COLO668 (cell line): Measurements from ENCODE around the gene SIGLEC1.

Experiments used
- DNase-seq: peaks from one replicate; lab custom pipeline; 2025; ENCODE audit not compliant: unreplicated experiment; lab: John Stamatoyannopoulos, UW

Gene SIGLEC1

GRCh38 chr20:3744806-3745685 is 32.6 kb upstream of the SIGLEC1 start:
- DNase-seq: peak; percentile 46

DNA sequence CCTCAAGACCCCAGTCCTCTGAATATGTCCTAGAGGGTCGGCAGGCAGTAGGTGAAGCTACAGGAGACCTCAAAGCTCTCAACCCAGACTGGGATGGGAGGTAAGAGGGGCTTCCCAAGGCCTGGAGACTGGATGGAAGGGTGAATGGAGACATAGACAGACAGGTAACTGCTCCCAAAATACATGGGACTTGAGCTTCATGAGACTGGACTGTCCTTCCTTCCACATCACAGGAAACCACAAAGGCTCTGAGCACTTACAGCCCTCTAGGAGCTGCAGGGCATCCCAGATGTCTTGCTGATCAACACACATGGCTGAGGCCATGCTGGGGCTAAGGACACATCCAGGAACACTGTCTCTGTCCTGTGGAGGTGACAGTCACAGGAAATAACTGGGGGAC is 31.6 kb upstream of the SIGLEC1 start:
- DNase-seq: no peak

- no peak for DNase-seq
These were observed 30.9 kb upstream of the SIGLEC1 start for GRCh38 chr20:3743251-3743650.

- no peak for DNase-seq
These were observed 29.5 kb upstream of the SIGLEC1 start for GRCh38 chr20:3741836-3742458.

DNA sequence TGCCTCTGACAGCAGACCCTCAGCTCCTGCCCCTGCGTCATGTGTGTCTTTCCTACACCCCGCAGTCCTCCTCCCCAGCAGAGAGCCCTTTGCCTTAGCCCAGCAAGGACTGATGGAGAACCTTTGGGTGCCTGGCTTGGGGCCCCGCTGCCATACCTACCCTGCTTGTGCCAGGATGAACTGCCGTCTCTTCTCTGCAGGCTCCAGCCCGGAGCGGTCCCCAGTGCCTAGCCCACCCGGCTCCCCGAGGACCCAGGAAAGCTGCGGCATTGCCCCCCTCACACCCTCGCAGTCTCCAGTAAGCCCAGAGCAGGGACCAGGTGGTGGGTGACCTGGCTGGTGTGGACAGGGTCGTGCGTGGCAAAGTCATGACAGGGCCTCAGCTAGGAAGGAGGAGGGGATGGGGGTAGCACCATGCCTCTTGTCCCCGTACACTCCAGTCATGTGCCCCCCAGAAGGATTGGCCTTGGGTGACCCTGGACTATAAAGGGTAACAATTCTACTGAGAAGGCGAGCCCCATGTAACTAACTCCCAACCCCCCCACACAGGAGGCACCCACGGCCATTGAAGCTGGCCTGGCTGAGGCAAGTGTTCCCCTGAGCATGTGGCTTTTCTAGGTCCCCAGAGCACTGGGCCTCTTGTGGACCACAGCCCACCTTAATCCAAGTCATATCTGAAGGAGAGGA is 28.4 kb upstream of the SIGLEC1 start:
- no peak for DNase-seq

DNA sequence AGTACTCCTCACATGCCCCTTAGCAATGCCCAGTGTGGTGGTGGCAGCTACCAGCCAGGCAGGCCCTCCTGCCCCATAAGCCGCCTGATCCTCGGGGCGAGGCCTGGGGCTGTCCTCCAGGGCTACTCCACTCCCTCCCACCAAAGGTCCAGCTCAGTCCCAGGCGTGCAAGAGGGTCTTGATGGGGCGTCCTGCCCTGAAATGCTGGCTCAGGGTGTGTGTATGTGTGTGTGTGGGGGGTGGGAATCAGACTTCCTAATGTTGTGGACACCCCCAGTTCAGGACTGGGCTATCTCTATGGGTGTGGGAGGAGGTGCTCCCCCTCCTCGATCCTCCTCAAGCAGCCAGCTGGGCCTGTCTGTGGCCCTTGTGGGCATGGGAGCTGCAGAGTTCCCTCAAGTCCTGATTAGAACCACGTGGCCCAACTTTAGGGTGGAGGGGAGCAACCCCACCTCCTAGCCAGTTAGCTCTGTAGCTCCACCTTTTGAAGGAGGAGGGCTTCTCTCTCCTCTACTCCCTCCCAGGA is 27.6 kb upstream of the SIGLEC1 start:
- DNase-seq: no peak

DNA sequence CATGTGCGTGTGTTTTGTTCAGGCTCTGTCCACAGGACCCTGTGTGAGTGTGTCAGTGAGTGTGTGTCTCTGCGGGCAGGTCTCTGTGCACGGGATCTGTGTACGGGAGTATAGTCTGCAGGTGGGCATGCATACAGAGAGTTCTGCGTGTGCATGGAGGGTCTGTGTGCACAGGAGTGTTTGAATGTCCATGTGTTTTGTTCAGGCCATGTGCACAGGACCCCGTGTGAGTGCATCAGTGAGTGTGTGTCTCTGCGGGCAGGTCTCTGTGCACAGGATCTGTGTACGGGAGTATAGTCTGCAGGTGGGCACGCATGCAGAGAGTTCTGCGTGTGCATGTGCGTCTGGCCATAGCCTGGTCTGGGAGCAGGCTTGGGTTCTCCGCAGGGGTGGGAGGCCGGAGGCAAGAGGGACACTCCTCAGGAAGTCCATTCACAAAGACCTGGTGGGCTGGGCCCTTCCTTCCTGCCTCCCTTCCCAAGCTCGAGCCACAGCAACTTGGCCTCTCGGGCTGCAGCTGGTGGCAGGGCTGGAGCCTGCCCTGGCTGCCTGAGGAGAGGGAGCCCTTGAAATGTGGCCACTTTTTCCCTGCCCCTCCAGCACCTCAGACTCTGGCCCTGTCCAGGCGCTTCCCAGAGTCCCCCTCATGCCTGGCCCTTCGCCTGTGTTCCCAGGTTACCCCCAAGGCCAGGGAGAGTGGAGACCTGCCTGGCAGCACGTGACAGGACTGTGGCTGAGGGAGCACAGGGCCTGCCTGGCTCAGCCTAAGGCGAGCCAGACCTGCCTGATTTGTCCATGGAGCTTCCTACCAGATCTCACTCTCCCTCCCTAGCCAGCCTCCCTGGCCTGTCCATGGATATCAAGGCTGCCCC is 26.9 kb upstream of the SIGLEC1 start:
- no peak for DNase-seq

GRCh38 chr20:3738111-3739053 is 26.0 kb upstream of the SIGLEC1 start:
- DNase-seq: no peak

DNA sequence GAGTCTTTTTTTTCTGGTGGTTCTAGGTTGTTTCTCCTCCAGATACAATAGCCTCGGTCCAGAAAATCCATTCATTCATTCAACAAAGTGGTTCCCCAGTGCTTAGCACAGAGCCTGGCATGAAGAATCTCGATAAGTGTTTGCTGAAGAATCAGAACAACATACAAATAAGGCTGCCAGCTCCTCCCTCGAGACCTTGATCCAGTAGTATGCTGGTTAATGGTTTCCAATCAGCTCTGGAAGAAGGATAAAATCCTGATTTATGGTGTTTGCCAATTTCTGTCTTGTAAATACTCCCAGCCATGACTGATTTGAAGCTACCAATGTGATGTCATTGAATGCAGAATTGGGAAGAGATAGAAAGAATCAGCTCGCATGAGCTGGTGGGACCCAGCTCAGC is 23.4 kb upstream of the SIGLEC1 start:
- DNase-seq: no peak

GRCh38 chr20:3734111-3734843 is 21.9 kb upstream of the SIGLEC1 start:
- DNase-seq: no peak

- DNase-seq: no peak
These were observed 21.0 kb upstream of the SIGLEC1 start for GRCh38 chr20:3733119-3733995.

- DNase-seq: no peak
These were observed 20.1 kb upstream of the SIGLEC1 start, which contains the start of gene HSPA12B for GRCh38 chr20:3732327-3733118. TSS of gene HSPA12B (plus strand) at chr20:3732685. CDS start at chr20:3738675, 5,990 bp downstream.

GRCh38 chr20:3731944-3732326 is 19.5 kb upstream of the SIGLEC1 start:
- DNase-seq: no peak

DNA sequence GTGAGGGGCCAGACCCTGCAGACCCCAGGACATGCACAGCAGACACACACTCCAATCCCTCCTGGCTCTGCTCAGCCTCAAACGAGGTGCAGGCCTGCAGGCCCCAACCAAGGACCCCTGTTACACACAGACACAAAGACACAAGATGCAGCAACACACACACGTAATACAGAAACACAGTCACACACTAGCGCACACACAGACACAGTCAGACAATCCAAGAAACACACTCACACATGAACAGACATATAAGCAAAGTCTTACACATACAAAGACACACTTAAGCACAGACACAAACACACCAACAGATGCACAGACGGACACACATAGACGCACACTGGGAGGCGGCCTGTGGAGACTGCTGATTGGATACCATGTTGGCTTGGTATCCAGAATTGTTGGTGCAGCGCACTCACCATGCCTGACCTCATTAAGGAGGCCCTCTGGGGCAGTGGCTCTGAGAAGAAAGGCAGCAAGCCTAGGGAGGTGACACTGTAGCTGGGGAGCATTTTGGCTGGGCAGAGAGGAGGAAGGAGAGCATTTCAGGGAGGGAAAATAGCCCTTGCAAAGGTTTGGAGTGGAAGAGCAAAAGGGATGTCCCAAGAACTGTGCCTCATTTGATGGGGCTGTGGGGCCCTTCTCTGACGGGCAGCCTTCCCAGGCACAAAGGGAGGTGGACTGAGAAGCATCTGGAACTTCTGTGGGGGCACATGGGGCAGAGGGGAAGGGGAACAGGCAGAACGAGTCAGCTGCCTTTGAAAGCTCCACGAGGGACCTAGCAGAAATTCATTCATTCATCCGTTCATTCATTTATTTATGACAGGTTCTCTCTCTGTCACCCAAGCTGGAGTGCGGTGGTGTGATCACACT is 18.6 kb upstream of the SIGLEC1 start:
- DNase-seq: no peak

DNA sequence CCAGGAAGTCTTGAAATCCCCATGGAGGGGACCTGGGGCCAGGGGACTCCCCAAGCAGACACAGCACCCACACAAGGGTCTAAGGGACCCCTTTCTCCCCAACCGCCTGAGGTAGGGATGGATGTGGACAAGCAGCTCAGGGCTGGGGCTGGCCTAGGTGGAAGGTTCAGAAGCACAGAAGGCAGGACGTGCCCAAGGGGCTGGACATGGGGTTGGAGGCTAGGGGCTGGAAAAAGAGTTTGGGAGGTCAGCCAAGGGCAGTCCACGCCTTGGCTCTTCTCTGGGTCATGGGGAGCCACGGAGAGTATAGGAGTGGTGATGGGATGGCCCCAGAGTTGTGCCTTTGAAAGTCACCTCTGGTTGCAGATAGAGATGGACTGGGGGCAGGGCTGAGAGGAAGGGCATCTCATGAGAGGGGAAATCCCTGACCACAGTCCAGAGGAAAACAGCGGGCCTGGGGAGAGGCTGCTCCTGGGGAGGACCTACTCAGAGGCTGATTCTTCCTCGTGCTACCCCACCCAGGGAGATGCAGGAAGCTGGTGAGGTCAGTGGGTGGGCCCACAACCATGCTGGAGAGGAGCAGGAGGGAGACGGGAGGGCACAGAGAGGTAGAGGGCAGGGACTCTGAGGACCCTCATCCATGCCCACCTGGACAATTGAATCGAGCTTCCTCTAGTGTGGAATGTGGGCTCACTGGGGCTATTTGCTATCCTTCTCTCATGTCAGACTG is 17.6 kb upstream of the SIGLEC1 start:
- DNase-seq: no peak

DNA sequence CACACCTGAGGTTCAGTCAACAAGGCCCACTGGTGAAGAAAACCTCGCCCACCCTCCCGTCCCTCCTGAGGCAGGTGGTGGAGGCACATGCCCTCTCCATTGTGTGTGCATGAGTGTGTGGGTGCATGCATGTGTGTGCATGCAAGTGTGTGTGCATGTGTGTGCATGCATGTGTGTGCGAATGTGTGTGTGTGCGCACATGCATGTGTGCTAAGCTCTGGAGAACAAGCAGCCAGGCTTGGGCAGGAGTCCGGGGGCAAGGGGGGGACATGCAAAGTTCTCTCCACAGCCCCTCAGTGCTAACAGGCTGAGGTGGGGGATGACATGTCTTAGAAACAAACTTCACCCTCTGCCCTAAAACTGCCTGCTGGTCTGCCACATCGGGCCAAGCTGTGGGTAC is 17.0 kb upstream of the SIGLEC1 start:
- no peak for DNase-seq
